GM12892 (cell line): ENCODE data around the gene SH3RF3.

Experiments
- POLR2A ChIP-seq: IDR thresholded peaks from 2 replicates; pipeline ENCODE4 v1.6.1; 2011; ENCODE audit warnings: low read depth, low read length, control low read depth
- POLR2AphosphoS5 ChIP-seq: IDR thresholded peaks from 2 replicates; pipeline ENCODE4 v1.6.1; 2011; ENCODE audit warnings: low read depth, low read length, control low read depth
- TAF1 ChIP-seq: IDR thresholded peaks from 2 replicates; pipeline ENCODE4 v1.6.1; 2011; ENCODE audit warnings: low read depth, mild to moderate bottlenecking, control low read depth, low read length, borderline replicate concordance

DNA sequence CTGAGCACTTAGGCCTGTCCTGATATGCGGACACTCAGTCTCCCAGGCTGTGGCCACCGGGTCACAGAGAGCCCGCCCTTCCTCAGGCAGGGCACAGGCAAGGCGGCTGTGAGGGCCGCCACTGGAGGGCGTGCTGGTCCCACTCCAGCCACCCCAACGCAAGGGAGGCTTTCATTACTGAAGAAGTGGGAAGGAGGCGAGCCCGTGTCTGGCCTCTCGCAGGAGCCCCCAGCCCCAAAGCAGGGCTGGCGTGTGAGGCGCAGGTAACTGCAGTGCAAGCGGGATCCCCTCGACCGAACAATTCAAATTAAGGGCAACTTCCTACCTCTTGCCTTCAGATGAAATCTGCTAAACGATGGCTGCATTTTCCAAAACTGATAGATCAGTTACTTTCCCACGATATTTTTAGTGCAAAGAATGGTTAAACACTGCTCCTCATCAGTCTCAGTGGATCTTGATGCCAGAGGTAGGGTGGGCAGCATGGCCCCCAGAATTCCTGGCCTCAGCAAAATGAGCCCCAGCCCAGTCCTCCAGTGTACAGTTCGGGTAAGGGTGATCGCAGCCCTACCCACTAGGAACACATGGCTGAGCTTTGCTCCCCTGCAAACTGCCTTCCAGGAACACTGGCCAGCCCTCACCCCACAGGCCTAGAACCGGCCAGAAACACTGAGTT is 387.6 kb downstream of the SH3RF3 start:
- TF ChIP-seq POLR2A: no peak
- TF ChIP-seq POLR2AphosphoS5: no peak
- TF ChIP-seq TAF1: no peak
